Islet precursor cell (in vitro differentiated cells): ENCODE results near the gene PRAMEF17.
"Not testable (repeated sequence)": the region's sequence is repeated elsewhere in the genome, so short reads cannot be mapped to it uniquely, and the experiment has no call there.

ENCODE experiments used
- DNase-seq: peaks from one replicate; pipeline ENCODE4 v3.0.0-alpha.2; 2018

The PRAMEF17 gene

GRCh38 chr1:13389332-13389731, at the start of gene PRAMEF17:
PRAMEF17 (plus strand) TSS chr1:13389632; CDS start chr1:13389658, 26 bp downstream.
- DNase-seq: not testable (repeated sequence)

- not testable (repeated sequence) for DNase-seq
These were observed 46.9 kb upstream of the PRAMEF17 start for GRCh38 chr1:13342496-13342895.

GRCh38 chr1:13347034-13347433, 42.4 kb upstream of the PRAMEF17 start, which contains the start of gene PRAMEF14:
PRAMEF14 (minus strand) TSS chr1:13347134; CDS start chr1:13345314, 1,820 bp downstream.
- DNase-seq: not testable (repeated sequence)

GRCh38 chr1:13353476-13353875, 36.0 kb upstream of the PRAMEF17 start:
- peak; percentile 12 for DNase-seq

- DNase-seq: not testable (repeated sequence)
These were observed 35.0 kb upstream of the PRAMEF17 start for GRCh38 chr1:13354475-13354874.

GRCh38 chr1:13356774-13357173, 32.7 kb upstream of the PRAMEF17 start:
- DNase-seq: not testable (repeated sequence)

GRCh38 chr1:13362364-13362763, 27.1 kb upstream of the PRAMEF17 start:
- DNase-seq: not testable (repeated sequence)

GRCh38 chr1:13364928-13365327, 24.5 kb upstream of the PRAMEF17 start:
- not testable (repeated sequence) for DNase-seq

GRCh38 chr1:13366536-13366935, 22.9 kb upstream of the PRAMEF17 start:
- DNase-seq: not testable (repeated sequence)

GRCh38 chr1:13368544-13368943, 20.9 kb upstream of the PRAMEF17 start:
- peak; percentile 55 for DNase-seq

GRCh38 chr1:13378983-13379382, 10.4 kb upstream of the PRAMEF17 start:
- not testable (repeated sequence) for DNase-seq

- not testable (repeated sequence) for DNase-seq
These were observed 9.1 kb upstream of the PRAMEF17 start for GRCh38 chr1:13380380-13380779.

- DNase-seq: not testable (repeated sequence)
These were observed 3.6 kb downstream of the PRAMEF17 start for GRCh38 chr1:13393004-13393403.

GRCh38 chr1:13394761-13395160, 5.3 kb downstream of the PRAMEF17 start:
- DNase-seq: not testable (repeated sequence)

- not testable (repeated sequence) for DNase-seq
These were observed 5.9 kb downstream of the PRAMEF17 start for GRCh38 chr1:13395311-13395710.

GRCh38 chr1:13407811-13408210, 18.4 kb downstream of the PRAMEF17 start:
- DNase-seq: no peak

GRCh38 chr1:13410150-13410549, 20.7 kb downstream of the PRAMEF17 start, which contains the start of gene PRAMEF20:
PRAMEF20 (plus strand) TSS chr1:13410450; CDS start chr1:13416355, 5,905 bp downstream.
- DNase-seq: not testable (repeated sequence)

GRCh38 chr1:13430495-13430894, 41.1 kb downstream of the PRAMEF17 start:
- no peak for DNase-seq

- no peak for DNase-seq
These were observed 42.8 kb downstream of the PRAMEF17 start for GRCh38 chr1:13432251-13432650.

GRCh38 chr1:13433694-13434358, 44.4 kb downstream of the PRAMEF17 start:
- DNase-seq: not testable (repeated sequence)

- DNase-seq: no peak
These were observed 46.0 kb downstream of the PRAMEF17 start for GRCh38 chr1:13435458-13435857.

GRCh38 chr1:13439104-13439783, 49.8 kb downstream of the PRAMEF17 start:
- DNase-seq: not testable (repeated sequence)
